Measurements from ENCODE around the gene MCAM.

Gene MCAM

GRCh38 chr11:119316729-119317591 lies at the start of gene MCAM:
Gene MCAM (minus strand): TSS chr11:119317130. CDS start chr11:119317101, 29 bp downstream.
- DNase-seq = no peak

- no peak for DNase-seq
Observed at GRCh38 chr11:119365071-119365591, 48.2 kb upstream of the MCAM start.

GRCh38 chr11:119363851-119364590 lies 47.1 kb upstream of the MCAM start:
- DNase-seq = peak in 1 of 2 experiments; percentile 12

- no peak for DNase-seq
Observed at GRCh38 chr11:119363081-119363850, 46.3 kb upstream of the MCAM start.

GRCh38 chr11:119362741-119363080 lies 45.8 kb upstream of the MCAM start:
- no peak for DNase-seq

GRCh38 chr11:119361941-119362725 lies 45.2 kb upstream of the MCAM start:
- DNase-seq = no peak

- DNase-seq = peak; percentile 56 to 83
Observed at GRCh38 chr11:119361056-119361787, 44.3 kb upstream of the MCAM start.

- DNase-seq = no peak
Observed at GRCh38 chr11:119359365-119360214, 42.7 kb upstream of the MCAM start.

- no peak for DNase-seq
Observed at GRCh38 chr11:119357074-119357473, 40.1 kb upstream of the MCAM start.

- DNase-seq = no peak
Observed at GRCh38 chr11:119356349-119357031, 39.6 kb upstream of the MCAM start.

- no peak for DNase-seq
Observed at GRCh38 chr11:119355091-119355843, 38.3 kb upstream of the MCAM start.

- no peak for DNase-seq
Observed at GRCh38 chr11:119352857-119353260, 35.9 kb upstream of the MCAM start.

- no peak for DNase-seq
Observed at GRCh38 chr11:119351232-119351631, 34.3 kb upstream of the MCAM start.

GRCh38 chr11:119350302-119350701 lies 33.4 kb upstream of the MCAM start:
- no peak for DNase-seq

- no peak for DNase-seq
Observed at GRCh38 chr11:119347940-119348605, 31.1 kb upstream of the MCAM start.

- no peak for DNase-seq
Observed at GRCh38 chr11:119347242-119347641, 30.3 kb upstream of the MCAM start.

GRCh38 chr11:119346605-119347004 lies 29.7 kb upstream of the MCAM start, which contains the start of gene MFRP:
Gene MFRP (minus strand): TSS chr11:119346705. CDS start chr11:119346513, 192 bp downstream.
- no peak for DNase-seq

- no peak for DNase-seq
Observed at GRCh38 chr11:119345685-119346084, 28.8 kb upstream of the MCAM start.

Data from SW 1271 (cell line).